NCI-H446 (cell line): ENCODE data around the gene ATP5F1B.
"Not testable (repeated sequence)": the region's sequence is repeated elsewhere in the genome, so short reads cannot be mapped to it uniquely, and the experiment has no call there.

Experiments
- DNase-seq, 2 experiments: peaks; one replicate each; lab custom pipeline; 2025; lab: John Stamatoyannopoulos, UW

ATP5F1B gene

DNA sequence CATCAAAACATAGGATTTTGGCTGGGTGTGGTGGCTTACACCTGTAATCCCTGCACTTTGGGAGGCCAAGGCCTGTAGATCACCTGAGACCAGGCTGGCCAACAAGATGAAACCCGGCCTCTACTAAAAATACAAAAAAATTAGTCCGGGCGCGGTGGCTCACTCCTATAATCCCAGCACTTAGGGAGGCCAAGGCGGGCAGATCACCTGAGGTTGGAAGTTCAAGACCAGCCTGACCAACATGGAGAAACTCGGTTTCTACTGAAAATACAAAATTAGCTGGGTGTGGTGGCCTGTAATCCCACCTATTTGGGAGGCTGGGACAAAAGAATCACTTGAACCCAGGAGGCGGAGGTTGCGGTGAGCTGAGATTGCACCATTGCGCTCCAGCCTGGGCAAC lies 2.2 kb upstream of the ATP5F1B start:
- DNase-seq, result not testable (repeated sequence)

DNA sequence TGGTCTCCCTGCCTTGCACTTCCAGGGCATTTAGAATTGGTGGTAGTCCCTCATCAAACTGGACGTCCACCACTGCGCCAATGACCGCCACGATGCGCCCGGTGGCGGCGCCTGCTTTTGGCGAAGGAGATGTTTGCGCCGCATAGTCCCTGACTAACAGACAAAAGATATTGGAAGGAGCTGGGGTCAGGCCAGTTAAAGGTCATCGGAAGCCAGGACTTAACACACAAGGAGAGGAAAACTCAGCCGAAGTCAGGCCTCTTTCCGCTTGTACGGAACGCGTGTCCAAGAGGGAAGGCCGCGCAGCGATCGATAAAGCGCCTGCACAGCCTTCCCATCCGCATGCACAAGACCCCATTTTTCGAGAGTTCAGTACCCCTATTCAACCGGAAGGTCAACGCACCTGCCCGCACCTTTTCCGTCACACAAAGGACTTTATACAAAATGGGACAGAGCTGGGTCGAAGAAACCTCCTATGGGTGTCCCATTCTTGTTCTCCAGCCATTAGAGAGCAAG lies 525 bp downstream of the ATP5F1B start:
- no peak for DNase-seq

DNA sequence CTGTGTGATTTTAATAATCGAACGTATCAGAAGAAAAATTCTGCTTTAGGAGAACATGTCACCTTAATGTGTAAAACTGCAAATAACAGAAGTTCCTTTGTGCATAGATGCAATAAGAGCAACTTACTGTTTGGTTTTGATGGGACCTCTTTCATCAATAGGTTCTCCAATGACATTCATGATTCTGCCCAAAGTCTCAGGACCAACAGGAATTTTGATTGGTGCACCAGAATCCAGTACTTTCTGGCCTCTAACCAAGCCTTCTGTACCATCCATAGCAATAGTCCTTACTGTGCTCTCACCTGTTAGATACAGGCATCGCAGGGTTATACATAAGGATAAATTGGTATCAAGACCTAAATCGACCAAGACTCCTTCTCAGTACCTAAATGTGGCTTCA lies 1.1 kb downstream of the ATP5F1B start:
- DNase-seq, result no peak

DNA sequence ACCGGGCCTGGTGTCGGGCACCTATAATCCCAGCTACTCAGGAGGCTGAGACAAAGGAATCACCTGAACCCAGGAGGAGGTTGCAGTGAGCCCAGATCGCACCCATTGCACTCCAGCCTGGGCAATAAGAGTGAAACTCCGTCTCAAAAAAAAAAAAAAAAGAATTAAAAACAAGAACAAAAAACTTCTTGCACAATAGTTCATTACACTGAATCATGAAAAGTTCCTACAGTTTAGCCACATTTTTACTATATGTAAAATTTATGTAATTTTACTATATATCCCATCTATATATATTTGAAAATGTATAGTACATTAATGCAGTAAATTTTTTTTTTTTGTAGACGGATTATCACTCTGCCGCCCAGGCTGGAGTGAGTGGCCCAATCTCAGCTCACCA lies 4.6 kb downstream of the ATP5F1B start:
- DNase-seq, result no peak

DNA sequence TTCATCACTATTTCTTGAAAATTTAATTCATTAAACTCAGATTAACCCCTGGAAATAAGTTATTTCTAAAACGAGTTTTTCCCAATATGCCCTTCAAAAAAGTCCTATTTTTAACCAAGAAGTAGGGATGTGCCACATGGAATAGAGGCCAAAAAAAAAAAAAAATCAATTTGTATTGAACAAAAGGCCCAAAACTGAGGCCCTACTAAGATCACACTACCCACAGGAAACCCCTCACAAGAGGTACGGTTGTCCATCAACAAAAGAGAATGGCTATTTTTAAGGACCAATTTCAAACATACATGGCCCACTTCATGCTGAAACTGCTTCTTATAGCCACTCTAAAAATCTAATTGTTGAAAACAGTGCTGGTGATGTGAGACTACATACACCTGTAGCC lies 8.2 kb downstream of the ATP5F1B start:
- DNase-seq, result no peak

DNA sequence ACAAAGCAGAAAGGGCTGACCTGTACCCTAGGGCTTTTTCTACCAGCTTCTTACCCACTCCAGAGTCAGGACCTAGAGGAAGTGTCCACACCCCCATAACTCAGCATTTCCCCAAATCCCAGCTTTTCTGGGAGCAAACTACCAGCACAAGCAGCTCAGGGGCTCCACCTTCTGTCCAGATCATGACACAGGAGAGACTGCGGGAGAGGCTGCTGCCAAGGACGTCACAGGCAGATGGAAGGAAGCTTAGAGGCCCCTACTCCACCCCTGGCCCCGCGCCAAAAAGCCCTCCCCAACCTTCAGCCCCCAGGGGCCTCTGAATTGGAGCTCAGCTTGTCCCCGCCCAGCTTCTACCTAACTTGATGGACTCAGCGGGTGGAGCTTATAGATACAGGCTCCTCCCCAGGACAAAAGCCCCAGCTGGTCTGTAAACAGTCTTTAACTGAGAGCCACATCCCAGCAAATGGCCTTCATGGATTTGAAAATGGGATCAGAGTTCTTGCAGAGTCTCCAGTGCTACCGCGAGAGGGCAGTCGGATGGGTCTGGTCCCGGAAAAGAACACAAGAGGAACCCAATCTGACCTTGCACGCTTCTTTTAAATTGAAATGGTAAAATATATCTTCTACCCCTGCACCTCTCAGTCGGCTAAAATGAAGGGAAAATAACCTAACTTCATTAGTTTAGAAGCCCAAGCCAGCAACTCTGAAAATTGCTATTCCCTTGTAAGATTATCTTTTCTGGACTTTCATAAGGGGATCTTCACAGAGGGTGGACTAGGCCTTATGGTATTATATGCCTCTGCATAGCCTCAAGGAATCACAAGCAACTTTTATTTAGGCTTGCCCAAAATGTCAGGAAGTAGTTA lies 8.9 kb downstream of the ATP5F1B start:
- peak; percentile 99 for DNase-seq

DNA sequence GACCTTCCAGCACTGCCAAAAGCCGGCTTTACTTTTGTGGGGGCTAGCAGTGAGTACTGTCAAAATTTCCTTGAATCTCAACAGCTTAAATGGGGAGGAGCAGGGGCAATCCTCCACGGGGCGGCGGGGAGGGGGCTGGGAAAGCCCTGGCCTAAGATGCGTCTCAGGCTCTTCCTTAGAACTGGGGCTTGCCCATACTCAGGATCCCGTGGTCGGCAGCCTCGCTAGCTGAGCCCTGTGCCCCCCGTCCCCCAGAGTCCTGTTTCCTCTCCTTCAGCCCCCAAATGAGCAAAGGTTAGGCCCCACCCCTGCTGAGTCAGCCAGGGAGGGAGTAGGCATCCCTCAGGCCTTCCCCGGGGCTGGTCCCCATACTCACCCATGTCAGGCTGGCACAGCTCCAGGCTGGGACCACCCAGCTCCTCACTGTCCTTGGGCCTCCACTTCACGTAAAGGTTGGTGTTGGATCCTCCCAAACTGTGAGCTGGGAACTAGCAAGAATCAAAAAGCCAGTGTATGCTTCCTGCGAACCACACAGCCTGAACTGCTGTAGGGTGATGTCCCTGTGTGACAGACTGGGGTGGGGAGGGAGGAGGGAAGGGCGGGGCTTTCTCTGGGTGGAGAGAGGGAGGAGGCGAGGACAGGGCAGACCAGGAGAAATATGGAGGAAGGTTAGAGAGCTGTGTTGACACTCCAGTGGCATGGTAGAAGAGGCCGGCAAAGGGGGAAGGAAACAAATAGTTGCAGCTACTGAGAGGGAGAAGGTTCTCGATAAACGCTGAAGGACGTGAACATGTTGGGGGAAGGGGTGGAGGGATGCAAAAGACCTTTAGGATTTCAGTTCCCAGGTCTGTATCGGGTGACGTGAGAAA lies 9.7 kb downstream of the ATP5F1B start:
- peak; percentile 55 to 76 for DNase-seq

DNA sequence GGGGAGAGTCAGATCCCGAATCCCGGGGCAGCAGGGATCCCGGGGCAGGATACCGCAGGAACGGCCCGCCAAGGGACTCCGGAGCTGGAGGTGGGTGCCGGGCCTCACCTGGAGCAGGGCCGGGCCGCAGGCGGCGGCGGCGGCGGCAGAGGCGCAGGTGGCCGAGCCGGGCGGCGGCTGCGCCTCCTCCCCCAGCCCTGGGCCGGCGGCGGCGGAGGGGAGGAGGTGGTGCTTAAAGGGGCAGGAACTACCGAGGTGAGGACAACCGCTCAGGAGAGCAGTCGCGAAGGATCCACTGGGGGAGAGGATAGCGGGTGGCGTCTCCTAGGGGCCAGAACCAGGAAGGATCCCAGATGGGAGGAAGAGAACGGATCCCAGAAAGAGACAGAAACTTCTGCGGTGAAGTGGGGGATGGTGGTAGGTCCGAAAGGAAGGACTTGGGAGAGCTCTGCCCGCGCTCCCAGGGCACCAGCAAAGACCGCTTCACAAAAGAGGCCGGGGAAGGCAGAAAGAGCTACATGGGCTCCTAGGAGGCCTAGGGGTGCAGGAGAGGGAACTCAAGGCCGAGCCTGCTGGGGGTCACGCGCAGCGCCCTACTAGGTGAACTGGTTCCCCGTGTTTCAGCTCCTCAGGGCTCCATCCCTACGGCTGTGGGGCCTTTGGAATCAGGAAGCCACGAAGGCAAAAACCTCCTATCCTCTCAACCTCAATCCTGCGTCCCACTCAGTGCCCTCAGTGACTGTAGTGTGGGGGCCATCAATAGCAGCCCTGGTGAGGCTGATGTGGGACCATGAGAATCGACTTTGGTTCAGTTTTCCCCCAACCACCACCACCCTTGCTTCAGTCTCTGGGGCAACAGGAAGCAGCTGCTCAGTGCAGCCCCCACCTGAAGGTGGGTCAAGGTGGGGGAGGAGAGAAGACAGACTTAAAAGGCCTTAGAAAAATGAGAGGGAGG lies 10.7 kb downstream of the ATP5F1B start:
- DNase-seq, result peak in 1 of 2 experiments; percentile 68

DNA sequence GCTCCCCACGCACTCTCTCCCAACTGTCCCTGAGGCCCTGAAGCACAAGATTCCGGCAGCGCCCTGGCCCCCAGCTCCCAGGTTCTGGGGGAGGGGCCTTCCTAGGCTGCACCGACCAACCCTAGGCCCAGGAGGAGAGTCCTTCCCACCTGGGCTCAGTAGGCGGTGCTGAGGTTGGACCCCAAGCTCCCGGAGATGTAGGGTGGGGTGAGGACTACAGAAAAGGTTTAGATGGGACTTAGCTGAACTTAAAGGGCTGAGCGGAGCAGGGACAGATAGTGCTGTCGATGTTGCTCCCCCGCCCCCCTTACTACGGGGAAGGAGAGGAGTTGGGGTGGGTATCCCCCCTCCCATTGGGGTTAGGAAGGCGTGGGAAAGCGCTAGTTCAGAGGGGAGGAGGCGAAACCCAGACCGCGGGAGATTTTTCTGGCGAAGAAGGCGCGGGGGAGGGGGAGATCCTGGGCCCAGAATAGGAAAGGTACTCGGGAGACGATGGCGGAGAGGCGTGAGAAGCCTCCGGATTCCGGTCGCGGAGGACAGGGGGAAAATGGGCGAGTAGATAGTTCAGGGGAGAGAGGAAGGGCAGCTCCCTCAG lies 11.4 kb downstream of the ATP5F1B start:
- DNase-seq, result peak in 1 of 2 experiments; percentile 21

DNA sequence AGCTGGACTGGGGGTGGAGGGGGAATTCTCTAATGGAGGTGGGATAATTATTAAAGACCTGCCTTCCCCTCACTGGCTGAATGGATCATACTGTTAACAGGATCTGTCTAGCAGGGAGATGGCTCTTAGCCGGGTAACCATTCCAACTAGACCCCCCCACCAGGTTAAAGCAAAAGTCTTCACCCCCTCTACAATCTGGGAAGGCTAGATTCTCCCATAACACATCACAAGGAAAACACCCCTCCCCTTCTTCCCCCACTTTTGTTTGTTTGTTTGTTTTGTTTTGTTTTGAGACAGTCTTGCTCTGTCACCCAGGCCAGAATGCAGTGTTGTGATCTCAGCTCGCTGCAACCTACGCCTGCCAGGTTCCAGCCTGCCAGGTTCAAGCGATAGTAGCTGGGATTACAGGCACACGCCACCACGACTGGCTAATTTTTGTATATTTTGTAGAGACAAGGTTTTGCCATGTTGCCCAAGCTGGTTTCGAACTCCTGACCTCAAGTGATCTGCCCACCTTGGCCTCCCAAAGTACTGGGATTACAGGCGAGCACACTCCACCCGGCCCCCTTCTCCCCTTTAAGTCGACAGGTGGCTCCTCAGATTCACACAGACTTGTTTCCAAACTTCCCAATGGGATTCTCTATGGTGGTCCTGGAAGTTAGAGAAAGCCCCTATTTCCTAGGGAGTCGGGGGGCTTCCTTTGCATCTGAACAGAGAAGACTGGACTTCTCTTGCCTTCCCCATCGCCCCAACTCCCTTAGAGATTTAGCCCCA lies 12.1 kb downstream of the ATP5F1B start:
- DNase-seq, result no peak

DNA sequence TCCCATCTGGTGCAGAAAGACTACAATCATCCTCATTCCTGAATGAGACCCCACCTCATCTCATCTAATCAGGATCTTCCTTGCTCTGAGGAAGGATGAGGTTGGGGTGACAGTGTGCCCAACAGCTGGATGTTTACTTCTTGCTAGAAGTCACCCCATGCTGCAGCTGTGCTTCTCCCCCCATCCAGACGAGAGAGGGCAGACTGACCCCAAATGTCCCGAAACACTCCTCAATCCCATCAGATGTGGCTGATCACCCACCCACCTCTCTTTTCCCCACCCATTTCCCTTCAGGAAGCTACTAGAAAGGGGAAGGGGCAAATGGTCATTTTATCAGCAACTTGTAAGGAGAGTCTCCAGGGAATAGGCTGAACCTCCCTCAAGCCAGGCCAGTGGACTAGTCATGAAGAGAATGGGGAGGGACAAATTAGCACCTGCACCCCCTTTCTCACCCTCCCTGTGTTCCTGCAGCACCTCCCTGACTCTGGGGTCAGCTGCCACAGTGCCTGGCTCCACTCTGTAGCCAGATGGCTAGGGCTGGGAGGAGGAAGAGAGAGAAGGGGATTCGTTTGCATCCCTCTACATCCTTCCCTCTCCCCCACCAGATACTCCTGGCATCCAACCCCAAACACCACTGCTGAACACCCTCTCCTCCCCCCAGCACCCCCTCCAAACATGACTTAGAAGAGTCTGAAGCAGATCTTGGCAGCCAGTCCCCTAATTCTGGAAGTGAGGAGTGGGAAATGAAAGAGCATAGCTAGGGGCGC lies 12.9 kb downstream of the ATP5F1B start:
- DNase-seq, result no peak

DNA sequence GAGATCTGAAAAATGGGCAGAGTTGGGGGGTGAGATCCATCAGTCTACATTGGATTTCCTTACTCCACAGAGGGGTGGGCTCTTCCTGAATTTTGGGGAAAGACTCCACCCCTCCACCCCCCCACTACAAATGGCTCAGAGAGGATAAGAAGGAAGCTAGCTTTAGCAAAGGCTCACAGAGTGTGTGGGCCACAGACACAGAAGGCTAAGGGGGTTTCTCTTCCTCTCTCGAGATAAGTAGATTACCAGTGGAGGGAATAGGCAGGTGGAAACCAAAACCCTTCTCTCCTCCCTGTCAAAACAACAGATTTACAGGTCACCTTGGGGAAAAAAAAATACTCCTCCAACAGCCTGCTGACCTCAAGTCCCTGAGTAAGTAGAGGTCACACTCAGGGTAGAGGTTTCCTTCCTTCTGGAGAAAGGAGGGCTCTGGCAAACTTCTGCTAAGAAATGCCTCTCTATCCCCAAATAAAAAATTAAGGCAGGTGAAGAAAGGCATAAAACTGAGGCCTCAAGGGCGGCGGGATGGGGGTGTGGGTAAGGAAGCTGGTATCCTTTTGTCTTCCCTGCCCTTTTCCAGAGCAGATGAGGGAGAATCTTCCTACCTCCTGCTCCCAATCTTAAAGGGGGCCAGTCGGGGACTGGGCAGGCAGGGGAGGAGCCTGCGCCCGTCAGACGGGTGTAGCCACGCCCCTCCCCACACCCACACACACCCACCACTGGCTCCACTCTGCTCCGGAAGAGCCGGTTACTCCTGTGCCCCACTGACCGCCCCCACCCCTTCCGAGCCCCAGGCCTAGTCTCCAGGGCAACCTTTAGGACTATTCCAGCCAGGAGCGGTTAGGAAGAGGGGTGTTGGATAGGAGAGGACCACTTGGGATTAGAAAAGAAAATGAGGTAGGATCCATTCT lies 13.7 kb downstream of the ATP5F1B start:
- DNase-seq, result peak in 1 of 2 experiments; percentile 20

DNA sequence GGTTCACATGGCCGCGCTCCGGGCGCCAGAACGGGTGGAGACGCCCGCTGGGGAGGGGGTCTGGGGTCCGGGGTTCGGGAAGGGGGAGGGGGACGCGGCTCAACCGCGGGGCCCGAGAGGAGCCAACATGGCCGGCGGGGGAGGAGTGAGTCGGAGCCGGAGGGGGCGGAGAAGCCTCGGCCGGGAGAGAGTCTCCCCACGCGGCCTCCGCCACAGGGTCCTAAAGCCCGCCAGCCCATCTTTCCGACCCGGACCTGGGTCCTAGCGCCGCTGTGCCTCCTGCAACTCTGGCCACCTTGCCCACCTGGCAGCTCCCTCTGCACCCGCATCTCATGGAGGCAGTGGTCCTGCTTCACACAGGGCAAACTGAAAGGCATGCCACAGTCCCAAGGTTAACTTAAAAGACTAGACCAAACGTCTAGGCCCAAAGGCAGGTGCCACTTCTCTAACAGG lies 15.6 kb downstream of the ATP5F1B start, which contains the start of gene BAZ2A:
Gene BAZ2A, minus strand, starts transcription at position 147 of the 453 bp plus-strand sequence. CDS start 12,796 bp downstream, outside the sequence.
- peak in 1 of 2 experiments; percentile 76 for DNase-seq

DNA sequence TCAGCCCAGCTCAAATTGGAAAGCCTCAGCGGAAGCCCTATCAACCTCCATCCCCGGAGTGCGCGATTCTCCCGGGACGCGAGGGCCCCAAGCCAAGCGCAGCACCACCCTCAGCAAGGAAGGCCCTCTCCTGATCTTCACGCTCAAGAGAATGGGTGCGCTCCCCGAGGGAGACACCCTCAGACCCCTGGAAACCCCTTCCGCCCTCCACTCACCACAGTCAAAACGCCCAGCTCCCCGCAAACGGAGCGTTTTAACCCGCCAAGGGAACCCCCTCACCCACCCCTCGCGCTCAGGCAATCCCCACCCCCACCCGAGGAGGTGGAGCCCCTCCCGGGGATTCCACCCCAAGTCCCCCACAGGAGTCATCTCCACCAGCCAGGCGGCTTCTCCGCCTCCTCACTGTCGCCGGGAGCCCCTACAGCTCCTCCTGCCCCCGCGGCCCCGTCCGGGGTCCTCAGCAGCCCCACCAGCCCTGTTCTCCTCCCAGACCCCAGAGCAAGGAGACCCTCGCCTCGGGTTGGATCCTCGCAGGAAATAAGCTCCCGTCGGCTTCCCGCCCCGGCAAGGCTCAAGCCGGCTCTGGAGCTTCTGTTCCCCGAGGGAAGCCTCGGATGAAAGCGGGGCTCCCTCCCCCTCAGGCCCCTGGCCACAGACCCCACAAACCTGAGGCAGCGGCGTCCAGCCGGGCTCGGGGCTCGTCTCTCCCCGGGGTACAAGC lies 16.2 kb downstream of the ATP5F1B start:
- no peak for DNase-seq

DNA sequence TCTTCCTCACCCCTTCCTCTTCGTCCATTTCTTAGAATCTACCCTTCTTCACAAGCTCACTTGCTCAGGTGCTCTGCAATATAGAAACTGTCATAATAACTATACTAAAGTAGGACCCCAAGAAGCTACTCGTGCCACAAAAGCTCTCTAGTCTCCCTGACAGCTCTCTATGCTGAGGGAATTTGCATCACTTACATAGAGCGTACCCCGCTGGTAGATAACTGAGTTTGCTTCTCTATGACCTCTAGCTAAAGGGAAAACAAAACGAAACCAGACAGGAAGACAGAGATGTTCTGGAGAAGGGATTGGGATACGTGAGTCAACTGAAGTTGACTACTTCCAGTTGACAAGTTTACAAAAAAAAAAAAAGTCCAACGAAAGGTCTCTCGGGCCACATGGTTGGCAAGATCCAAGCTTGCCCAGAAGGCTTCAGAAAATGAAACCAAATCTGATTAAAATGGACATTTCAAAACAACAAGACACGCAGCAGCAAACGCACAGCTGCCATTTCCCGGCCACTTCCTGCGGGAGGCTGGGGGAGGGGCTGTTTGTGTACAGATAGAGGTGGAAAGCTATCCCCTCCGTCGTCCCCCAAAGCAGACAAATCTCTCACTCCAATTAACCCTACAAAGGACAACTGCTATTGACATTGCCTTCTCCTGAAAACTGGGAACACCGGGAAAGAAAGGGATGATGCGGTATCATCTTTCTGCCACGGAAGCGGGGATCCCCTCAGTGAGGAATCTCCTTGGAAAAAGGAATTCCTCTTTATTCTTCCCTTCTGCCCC lies 16.9 kb downstream of the ATP5F1B start:
- DNase-seq, result no peak

DNA sequence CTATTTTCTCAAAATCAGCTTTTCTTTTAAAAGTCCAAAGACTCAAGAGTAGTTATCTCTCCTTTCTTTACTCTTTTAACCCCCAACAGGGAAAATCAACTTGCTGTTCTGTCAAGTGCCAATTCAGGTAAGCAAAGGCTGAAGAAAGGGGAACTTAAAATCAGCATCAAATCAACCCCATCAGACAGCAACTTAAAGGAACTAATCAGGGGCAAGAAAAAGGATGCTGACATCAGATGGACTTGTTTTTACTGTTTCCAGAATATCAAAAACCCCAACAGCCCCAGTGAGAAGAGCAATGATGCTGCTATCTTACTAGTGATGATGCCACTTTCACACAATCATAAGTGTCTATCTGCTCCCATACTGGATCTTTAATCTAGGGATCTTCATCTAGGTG lies 19.1 kb downstream of the ATP5F1B start:
- no peak for DNase-seq

DNA sequence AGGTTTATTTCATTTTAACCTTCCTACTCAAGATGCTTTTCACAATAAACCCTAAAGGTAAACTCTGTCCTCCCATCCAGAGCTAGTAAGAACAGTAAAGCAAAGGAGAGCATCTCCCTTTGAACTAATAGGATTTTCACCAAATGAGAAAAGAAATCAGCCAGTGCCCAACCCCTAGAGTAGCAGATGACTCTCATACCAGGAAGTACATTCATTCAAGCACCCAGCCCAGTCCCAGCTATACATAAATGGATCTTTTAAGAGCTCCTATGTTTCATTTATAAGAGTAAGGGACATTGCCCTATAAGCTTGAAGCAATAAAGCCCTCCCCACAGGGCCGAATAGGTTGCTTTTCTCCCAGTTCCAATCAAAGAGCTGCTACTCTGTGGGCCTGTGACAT lies 23.2 kb downstream of the ATP5F1B start:
- DNase-seq, result no peak
